IMR-90 (cell line): ENCODE results near the gene KLHL30. TPM values are rescaled to one million over a fixed set of nuclear protein-coding genes. Genes with fewer than 3 reads are reported as not detected.

Experiments used
- ATAC-seq: fragments of 200-7000 bp; cut with Tn5 transposase; 2 replicates; pipeline ENCODE4 v1.9.1; 2020; ENCODE audit warnings: low read depth, mild to moderate bottlenecking, moderate library complexity
- BruUV-seq: library from RNA; stranded (reverse); fragments of 400-500 nt; replicated peaks from 2 replicates; lab custom pipeline; 2021; lab: Mats Ljungman, UMichigan
- CTCF ChIA-PET: fragments of 300-600 bp; formaldehyde crosslinking; extraction: SDS; loops from one replicate; lab custom pipeline; 2021; ENCODE audit warnings: antibody characterized with exemption; lab: Yijun Ruan, JAX
- POLR2A ChIA-PET: fragments of 300-600 bp; sonication (Branson Sonifier 250); formaldehyde crosslinking; loops from one replicate; lab custom pipeline; 2022; ENCODE audit warnings: antibody characterized with exemption; ENCODE audit not compliant: unreplicated experiment; lab: Charles Lee
- DNase-seq: peaks from one replicate; pipeline ENCODE4 v3.0.0; 2013
- H2AFZ ChIP-seq: replicated peaks from 2 replicates; pipeline ENCODE3; 2013; ENCODE audit warnings: low read length, mild to moderate bottlenecking; ENCODE audit not compliant: poor library complexity
- H2AK5ac ChIP-seq: 2 replicates; pipeline ENCODE4 v1.6.1; 2013; ENCODE audit warnings: low read depth, low read length, inconsistent platforms
- H2AK9ac ChIP-seq: replicated peaks from 2 replicates; pipeline ENCODE3; 2013; ENCODE audit warnings: mild to moderate bottlenecking, low read depth, low read length, moderate library complexity; ENCODE audit not compliant: poor library complexity
- H2BK120ac ChIP-seq: 2 replicates; pipeline ENCODE4 v1.6.1; 2013; ENCODE audit warnings: low read depth, low read length, inconsistent platforms
- H2BK15ac ChIP-seq: 3 replicates; pipeline ENCODE4 v1.6.1; 2013; ENCODE audit warnings: low read depth, low read length, inconsistent platforms
- H2BK20ac ChIP-seq: 2 replicates; pipeline ENCODE4 v1.6.1; 2013; ENCODE audit warnings: low read depth, mild to moderate bottlenecking, inconsistent platforms, low read length, moderate library complexity
- H2BK5ac ChIP-seq: 2 replicates; pipeline ENCODE4 v1.6.1; 2013; ENCODE audit warnings: mild to moderate bottlenecking, low read depth, low read length, inconsistent platforms; ENCODE audit not compliant: poor library complexity, severe bottlenecking
- H3K14ac ChIP-seq: replicated peaks from 2 replicates; pipeline ENCODE4 v1.6.1; 2013; ENCODE audit warnings: low read depth, low read length, inconsistent platforms
- H3K18ac ChIP-seq: 2 replicates; pipeline ENCODE4 v1.6.1; 2013; ENCODE audit warnings: low read depth, low read length, control low read depth
- H3K23ac ChIP-seq: 2 replicates; pipeline ENCODE4 v1.6.1; 2013; ENCODE audit warnings: low read depth, low read length, inconsistent platforms
- H3K27ac ChIP-seq: 2 replicates; pipeline ENCODE4 v1.5.1; 2013; ENCODE audit warnings: mild to moderate bottlenecking, control low read depth, low read length; ENCODE audit not compliant: insufficient read depth
- H3K27me3 ChIP-seq: 2 replicates; pipeline ENCODE4 v1.6.1; 2013; ENCODE audit warnings: low read length; ENCODE audit not compliant: control insufficient read depth, insufficient read depth
- H3K36me3 ChIP-seq: 2 replicates; pipeline ENCODE4 v1.6.1; 2013; ENCODE audit warnings: low read length, mixed read lengths; ENCODE audit not compliant: control insufficient read depth, insufficient read depth
- H3K4ac ChIP-seq: 2 replicates; pipeline ENCODE4 v1.6.1; 2013; ENCODE audit warnings: low read depth, low read length, inconsistent platforms
- H3K4me1 ChIP-seq: 2 replicates; pipeline ENCODE4 v1.6.1; 2013; ENCODE audit warnings: low read length, mixed read lengths; ENCODE audit not compliant: control insufficient read depth, insufficient read depth
- H3K4me2 ChIP-seq: 2 replicates; pipeline ENCODE4 v1.6.1; 2013; ENCODE audit warnings: low read depth, mild to moderate bottlenecking, control low read depth, low read length, moderate library complexity
- H3K4me3 ChIP-seq: 2 replicates; pipeline ENCODE4 v1.5.1; 2013; ENCODE audit warnings: low read depth, mild to moderate bottlenecking, control low read depth, low read length, moderate library complexity; ENCODE audit not compliant: insufficient read depth
- H3K56ac ChIP-seq: 2 replicates; pipeline ENCODE4 v1.6.1; 2013; ENCODE audit warnings: low read length, inconsistent platforms; ENCODE audit not compliant: insufficient read depth; ENCODE audit errors: extremely low read depth
- H3K79me1 ChIP-seq, 2 experiments: 2 replicates each; pipeline ENCODE4 v1.6.1; 2013; ENCODE audit warnings: low read length in 2 of 2, inconsistent platforms in 1 of 2, low read depth in 1 of 2
- H3K9ac ChIP-seq: 2 replicates; pipeline ENCODE4 v1.6.1; 2013; ENCODE audit warnings: low read depth, low read length, control low read depth
- H3K9me1 ChIP-seq: 2 replicates; pipeline ENCODE4 v1.6.1; 2013; ENCODE audit warnings: low read length, inconsistent platforms; ENCODE audit not compliant: insufficient read depth
- H3K9me3 ChIP-seq: 2 replicates; pipeline ENCODE4 v1.6.1; 2013; ENCODE audit warnings: low read length; ENCODE audit not compliant: control insufficient read depth, insufficient read depth
- H4K20me1 ChIP-seq: 2 replicates; pipeline ENCODE4 v1.6.1; 2013; ENCODE audit warnings: low read length, inconsistent platforms; ENCODE audit not compliant: insufficient read depth
- H4K5ac ChIP-seq: 2 replicates; pipeline ENCODE4 v1.6.1; 2013; ENCODE audit warnings: mild to moderate bottlenecking, low read depth, low read length, control low read depth
- H4K8ac ChIP-seq, 2 experiments: 2 replicates each; pipeline ENCODE4 v1.6.1; 2013; ENCODE audit warnings: low read depth in 2 of 2, low read length in 2 of 2, control low read depth in 1 of 2, inconsistent platforms in 1 of 2
- H4K91ac ChIP-seq: 2 replicates; pipeline ENCODE4 v1.6.1; 2013; ENCODE audit warnings: low read depth, low read length, inconsistent platforms; ENCODE audit not compliant: insufficient read depth
- CEBPB ChIP-seq: IDR thresholded peaks from 2 replicates; pipeline ENCODE4 v1.6.1; 2012; ENCODE audit warnings: low read depth, low read length, improper control_type of control experiment
- MAZ ChIP-seq: IDR thresholded peaks from 2 replicates; pipeline ENCODE4 v1.6.1; 2012; ENCODE audit warnings: low read depth, mild to moderate bottlenecking, low read length, improper control_type of control experiment, moderate library complexity, borderline replicate concordance
- MXI1 ChIP-seq: IDR thresholded peaks from 2 replicates; pipeline ENCODE4 v1.6.1; 2012; ENCODE audit warnings: low read depth, mild to moderate bottlenecking, low read length, moderate library complexity, borderline replicate concordance
- RCOR1 ChIP-seq: IDR thresholded peaks from 2 replicates; pipeline ENCODE4 v1.6.1; 2012; ENCODE audit warnings: mild to moderate bottlenecking, low read length, improper control_type of control experiment; ENCODE audit not compliant: insufficient replicate concordance
- WGBS, 2 experiments: methylation state at CpG; one replicate each; pipeline versions ENCODE4 v1.1.5 to v1.1.7; 2013; ENCODE audit warnings: missing lambda C conversion rate in 2 of 2; ENCODE audit not compliant: insufficient read length in 1 of 2; ENCODE audit errors: extremely low coverage in 2 of 2; 5-methylcytosine and 5-hydroxymethylcytosine counted together
- dilution Hi-C: fragments of 300-500 bp; cut with HindIII; formaldehyde crosslinking; loops from one replicate; pipeline ENCODE4 v1.14.3; 2018; ENCODE audit warnings: low sequenced_read_pairs; ENCODE audit not compliant: unreplicated experiment
- in situ Hi-C: fragments of 300-500 bp; cut with MboI; formaldehyde crosslinking; loops from 3 replicates; pipeline ENCODE4 v1.14.3; 2019; ENCODE audit warnings: low sequenced_read_pairs, inconsistent platforms, mixed read lengths
- intact Hi-C: fragments of 100-400 bp; cut with micrococcal nuclease; formaldehyde crosslinking; loops from 2 replicates; pipeline ENCODE4 v1.10.0; 2022
- polyA plus RNA-seq, 3 experiments: library from polyadenylated mRNA; depleted of rRNA; stranded (reverse); fragments of >200 nt; gene quantifications; 2 replicates each; pipeline ENCODE4 v1.2.3, GENCODE V29; 2012; ENCODE audit warnings: low replicate concordance in 1 of 3
- total RNA-seq: library from RNA; depleted of rRNA; stranded (reverse); fragments of >200 nt; gene quantifications from 2 replicates; pipeline ENCODE4 v1.2.3, GENCODE V29; 2012

Gene KLHL30
- total and polyA plus RNA-seq, 2 of the 4 experiments (the other 2 are of a cell fraction): under 0.01 to 0.03 TPM

DNA sequence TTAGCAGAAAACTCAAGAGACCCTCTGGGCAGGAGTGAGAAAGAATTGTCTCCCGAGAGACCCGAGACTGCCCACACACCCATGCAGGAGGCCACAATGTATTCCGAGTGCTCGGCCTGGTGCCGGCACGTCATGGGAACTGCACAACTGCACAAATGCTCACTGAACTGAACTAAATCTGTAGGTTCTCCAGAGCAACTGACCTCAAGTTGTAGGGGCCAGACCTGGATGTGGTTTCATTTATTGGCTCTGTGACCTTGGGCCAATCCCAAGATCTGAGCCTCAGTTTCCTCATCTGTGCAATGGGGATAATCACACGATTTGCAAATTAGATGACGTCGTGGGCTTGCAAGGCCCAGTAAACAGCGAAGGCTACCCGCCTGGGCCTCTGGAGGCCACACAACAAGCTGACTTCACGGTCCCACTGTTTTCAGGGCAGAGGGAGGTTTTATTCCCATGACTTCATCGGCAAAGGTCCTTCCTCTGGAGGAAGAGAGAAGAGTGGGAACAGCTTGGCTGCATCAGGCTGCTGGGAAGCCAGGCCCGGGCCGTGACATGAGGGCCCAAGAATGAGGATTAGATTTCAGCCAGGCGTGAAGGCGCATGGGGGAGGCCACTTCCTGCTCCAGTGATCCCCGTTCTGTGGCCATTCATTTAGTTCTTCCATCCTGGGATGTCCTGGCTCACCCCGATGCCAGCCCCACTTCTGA lies 16.7 kb downstream of the KLHL30 start:
- intact Hi-C loops: no loop called here
- POLR2A ChIA-PET: no interaction called here

More for the DNA sequence above, 16.7 kb downstream of the KLHL30 start:
- 67% methylated on average over 12 of the region's 19 CpGs; no CpG with 5 or more reads in 1 of the 2 experiments for WGBS, 2 experiments
- in situ Hi-C loops: no loop called here
- Histone ChIP-seq H3K9me3 (no peaks in the 10 kb centered on the region), H4K91ac (peak overlapping the region; percentile 44; the same call in 1 of the 2 replicates), H3K9me1 (0 out of 2 replicates have a peak, but pooled peaks cover 7% of the 10 kb centered on the region), H3K4me3 (no peak overlapping the region), H3K4me1 (peaks cover 14% of the 10 kb centered on the region), H2BK120ac (peak overlapping the region; percentile 50; the same call in 1 of the 2 replicates), H3K23ac (peak overlapping the region; percentile 25; the same call in 1 of the 2 replicates), H3K4me2 (no peak overlapping the region), H3K79me1 (no peaks in the 10 kb centered on the region; a peak in 1 of 4 replicates), H2AK9ac (peak overlapping the region; percentile 19), H2BK20ac (peak overlapping the region; percentile 29; the same call in 1 of the 2 replicates), H3K18ac (peak overlapping the region; percentile 20; the same call in 1 of the 2 replicates), H2AFZ (peak overlapping the region; percentile 85), H2AK5ac (peak overlapping the region; percentile 66; the same call in 1 of the 2 replicates), H4K20me1 (no peaks in the 10 kb centered on the region), H3K14ac (peak overlapping the region; percentile 38), H3K27ac (peak overlapping the region; percentile 56; the same call in 1 of the 2 replicates), H4K8ac (peak overlapping the region; percentile 24 to 65; a peak in 2 of 4 replicates), H3K27me3 (no peaks in the 10 kb centered on the region), H3K36me3 (no peaks in the 10 kb centered on the region), H3K9ac (no peak overlapping the region), H3K56ac (no peak overlapping the region), H2BK5ac (peak overlapping the region; percentile 22), H2BK15ac (peak overlapping the region; percentile 13; the same call in 1 of the 3 replicates), H3K4ac (peak overlapping the region; percentile 56), H4K5ac (peak overlapping the region; percentile 16; the same call in 1 of the 2 replicates)
- DNase-seq: peak; percentile 92
- TF ChIP-seq MAZ: peak; percentile 10; the same call in 1 of the 2 replicates
- 0 out of 2 replicates have a peak, but pooled peaks have one; percentile 11 for TF ChIP-seq MXI1
- peak; percentile 82 for TF ChIP-seq RCOR1
- no peak for TF ChIP-seq CEBPB
- peak; percentile 60 for ATAC-seq
- CTCF ChIA-PET: no interaction called here
- dilution Hi-C loops: no loop called here
- BruUV-seq: no TSS peak
